Prostate gland (tissue), 2 donors: ENCODE data around the gene CXCR5. TPM values are rescaled to one million over a fixed set of nuclear protein-coding genes. Genes with fewer than 3 reads are reported as not detected.

Experiments
- DNase-seq: peaks from one replicate; pipeline ENCODE4 v3.0.0-alpha.2; 2019; ENCODE audit warnings: low spot score
- H3K27ac ChIP-seq, 2 donors: fragments of 200-600 bp; sonication (generic); 2 replicates each; pipeline ENCODE4 v1.5.1; 2017 to 2019
- H3K27me3 ChIP-seq: fragments of 200-600 bp; sonication (generic); replicated peaks from 2 replicates; pipeline ENCODE4 v1.5.1; 2019; ENCODE audit not compliant: insufficient read depth
- H3K36me3 ChIP-seq, 2 donors: fragments of 200-600 bp; sonication (generic); 1 replicate in 1 of 2; 2 replicates in 1 of 2; pipeline versions ENCODE4 v1.5.1 to v1.8.1; 2017 to 2019
- H3K4me1 ChIP-seq: fragments of 200-600 bp; sonication (generic); replicated peaks from 2 replicates; pipeline ENCODE4 v1.5.1; 2019
- H3K4me3 ChIP-seq, 2 donors: fragments of 200-600 bp; sonication (generic); 2 replicates each; pipeline ENCODE4 v1.5.1; 2017 to 2019
- H3K9me3 ChIP-seq: fragments of 200-600 bp; sonication (generic); 2 replicates; pipeline ENCODE4 v1.5.1; 2017
- CTCF ChIP-seq, 4 experiments: fragments of 200-600 bp in 2 of 4; fragments of 450-650 bp in 2 of 4; sonication (generic) in 2 of 4; IDR thresholded peaks; 1 replicate in 3 of 4; 2 replicates in 1 of 4; pipeline ENCODE4 v1.5.1; 2016 to 2019; ENCODE audit warnings: antibody characterized with exemption in 4 of 4, mild to moderate bottlenecking in 2 of 4, moderate library complexity in 2 of 4
- POLR2A ChIP-seq: fragments of 450-650 bp; IDR thresholded peaks from one replicate; pipeline ENCODE4 v1.6.1; 2016; ENCODE audit warnings: antibody characterized with exemption, mild to moderate bottlenecking
- POLR2AphosphoS5 ChIP-seq: sonication (generic); formaldehyde crosslinking; IDR thresholded peaks from one replicate; pipeline ENCODE4 v1.6.1; 2017; ENCODE audit warnings: antibody characterized with exemption
- WGBS: methylation state at CpG from one replicate; pipeline ENCODE4 v1.1.5; 2018; 5-methylcytosine and 5-hydroxymethylcytosine counted together
- intact Hi-C: fragments of 100-400 bp; cut with DNase I; formaldehyde crosslinking; loops from one replicate; pipeline ENCODE4 v1.14.2; 2022
- total RNA-seq, 2 donors: library from RNA; depleted of rRNA; stranded (reverse); fragments of >200 nt; gene quantifications; one replicate each; pipeline ENCODE4 v1.1.0, GENCODE V29; 2016

The CXCR5 gene
- total RNA-seq, 2 donors from 2014 or later, result 0.17 TPM; not detected in 1

GRCh38 chr11:118935376-118935775 lies 51.7 kb downstream of the CXCR5 start:
- DNase-seq, result no peak
- H3K4me1 ChIP-seq, result peaks cover 2% of the 10 kb centered on the region
- no peaks in the 10 kb centered on the region for H3K9me3 ChIP-seq
- no peak for TF ChIP-seq CTCF (IDR thresholded peaks at IDR 0.05)
- TF ChIP-seq POLR2AphosphoS5, result no peak
- TF ChIP-seq POLR2A, result no peak
- H3K27me3 ChIP-seq, result no peaks in the 10 kb centered on the region
- H3K36me3 ChIP-seq, result no peaks in the 10 kb centered on the region
- WGBS, result 85% methylated on average over 8 of the region's 8 CpGs
- no peak overlapping the region for H3K4me3 ChIP-seq
- intact Hi-C loops, result no loop called here
- H3K27ac ChIP-seq, result no peak overlapping the region

- no peak overlapping the region for H3K27ac ChIP-seq
- no peak for TF ChIP-seq CTCF (IDR thresholded peaks at IDR 0.05)
- TF ChIP-seq POLR2A, result no peak
- no peak for TF ChIP-seq POLR2AphosphoS5
- no peaks in the 10 kb centered on the region for H3K36me3 ChIP-seq
- no peaks in the 10 kb centered on the region for H3K9me3 ChIP-seq
- intact Hi-C loops, result no loop called here
- no peaks in the 10 kb centered on the region for H3K4me1 ChIP-seq
- no peaks in the 10 kb centered on the region for H3K27me3 ChIP-seq
- no peak for DNase-seq
- H3K4me3 ChIP-seq, result no peak overlapping the region
- WGBS, result 76% methylated on average over 11 of the region's 11 CpGs
These were observed 55.1 kb downstream of the CXCR5 start for GRCh38 chr11:118938491-118939403.

GRCh38 chr11:118939404-118939915 lies 55.8 kb downstream of the CXCR5 start:
- no peak overlapping the region for H3K4me3 ChIP-seq
- no peak for DNase-seq
- H3K27me3 ChIP-seq, result no peaks in the 10 kb centered on the region
- WGBS, result 71% methylated on average over 8 of the region's 8 CpGs
- TF ChIP-seq POLR2AphosphoS5 (no peak), CTCF (IDR thresholded peaks at IDR 0.05) (no peak)
- H3K27ac ChIP-seq, result no peak overlapping the region
- intact Hi-C loops, result no loop called here
- no peaks in the 10 kb centered on the region for H3K36me3 ChIP-seq
- H3K4me1 ChIP-seq, result no peaks in the 10 kb centered on the region
- no peaks in the 10 kb centered on the region for H3K9me3 ChIP-seq

- TF ChIP-seq CTCF (IDR thresholded peaks at IDR 0.05), result no peak
- no peak for TF ChIP-seq POLR2AphosphoS5
- TF ChIP-seq POLR2A, result no peak
- intact Hi-C loops, result no loop called here
- WGBS, result 49% methylated on average over 13 of the region's 13 CpGs
- H3K36me3 ChIP-seq, result no peaks in the 10 kb centered on the region
- no peaks in the 10 kb centered on the region for H3K27me3 ChIP-seq
- H3K4me3 ChIP-seq, result no peak overlapping the region
- H3K4me1 ChIP-seq, result no peaks in the 10 kb centered on the region
- no peak for DNase-seq
- no peak overlapping the region for H3K27ac ChIP-seq
- H3K9me3 ChIP-seq, result no peaks in the 10 kb centered on the region
These were observed 56.4 kb downstream of the CXCR5 start for GRCh38 chr11:118939953-118940598.
